Adrenal gland (tissue), 5 donors: ENCODE measurements around the gene EFCC1.

Experiments used
- POLR2A ChIP-seq, 2 donors: fragments of 450-650 bp; IDR thresholded peaks; one replicate each; pipeline ENCODE4 v1.6.1; 2017; ENCODE audit warnings: antibody characterized with exemption in 2 of 2, mild to moderate bottlenecking in 2 of 2, moderate library complexity in 1 of 2
- TF ChIP-seq, protein P1 (sequence below), 6 experiments: fragments of 450-650 bp in 4 of 6; fragments of 200-600 bp in 2 of 6; sonication (generic) in 1 of 6; IDR thresholded peaks; 1 replicate in 5 of 6; 2 replicates in 1 of 6; pipeline versions ENCODE4 v1.5.1 to v1.8.0; 2016 to 2021; ENCODE audit warnings: antibody characterized with exemption in 6 of 6, mild to moderate bottlenecking in 2 of 6, moderate library complexity in 1 of 6
- donor health status: DM: no; HTN: no; CAD: no.

DNA sequence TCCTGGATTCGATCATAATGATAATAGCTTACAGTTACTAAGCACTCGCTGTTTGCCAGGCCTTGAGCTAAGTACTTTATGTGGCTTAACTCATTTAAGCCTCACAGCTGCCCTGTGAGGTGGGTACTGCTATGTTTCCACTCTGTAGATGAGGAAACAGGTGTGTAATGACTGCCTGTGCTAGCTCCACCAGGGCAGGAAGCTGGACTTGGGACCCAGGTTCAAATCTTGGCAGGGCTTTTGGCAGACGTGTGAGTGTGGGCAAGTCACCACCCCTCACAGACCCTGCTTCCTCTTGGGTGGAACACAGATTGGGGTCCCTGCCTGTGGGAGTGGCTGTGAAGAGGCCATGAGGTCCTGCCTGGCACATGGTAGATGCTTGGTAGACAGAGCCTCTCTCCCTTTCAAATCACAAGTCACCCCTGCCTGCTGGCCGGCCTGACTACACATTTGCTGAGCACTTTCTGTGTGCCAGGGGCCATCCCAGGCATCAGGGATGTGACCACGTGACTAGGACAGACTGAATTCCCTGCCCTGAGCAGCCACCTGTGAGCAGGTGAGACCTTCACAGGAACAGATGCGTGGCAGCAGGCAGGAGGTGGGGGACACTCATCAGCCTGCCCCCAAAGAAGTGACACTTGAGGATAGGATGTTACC, 3.7 kb downstream of the EFCC1 start:
- TF ChIP-seq, protein P1, sequence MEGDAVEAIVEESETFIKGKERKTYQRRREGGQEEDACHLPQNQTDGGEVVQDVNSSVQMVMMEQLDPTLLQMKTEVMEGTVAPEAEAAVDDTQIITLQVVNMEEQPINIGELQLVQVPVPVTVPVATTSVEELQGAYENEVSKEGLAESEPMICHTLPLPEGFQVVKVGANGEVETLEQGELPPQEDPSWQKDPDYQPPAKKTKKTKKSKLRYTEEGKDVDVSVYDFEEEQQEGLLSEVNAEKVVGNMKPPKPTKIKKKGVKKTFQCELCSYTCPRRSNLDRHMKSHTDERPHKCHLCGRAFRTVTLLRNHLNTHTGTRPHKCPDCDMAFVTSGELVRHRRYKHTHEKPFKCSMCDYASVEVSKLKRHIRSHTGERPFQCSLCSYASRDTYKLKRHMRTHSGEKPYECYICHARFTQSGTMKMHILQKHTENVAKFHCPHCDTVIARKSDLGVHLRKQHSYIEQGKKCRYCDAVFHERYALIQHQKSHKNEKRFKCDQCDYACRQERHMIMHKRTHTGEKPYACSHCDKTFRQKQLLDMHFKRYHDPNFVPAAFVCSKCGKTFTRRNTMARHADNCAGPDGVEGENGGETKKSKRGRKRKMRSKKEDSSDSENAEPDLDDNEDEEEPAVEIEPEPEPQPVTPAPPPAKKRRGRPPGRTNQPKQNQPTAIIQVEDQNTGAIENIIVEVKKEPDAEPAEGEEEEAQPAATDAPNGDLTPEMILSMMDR (IDR thresholded peaks at IDR 0.05), result no peak
- TF ChIP-seq POLR2A (IDR thresholded peaks at IDR 0.05), result no peak
